GM18870 (cell line): Measurements from ENCODE around the gene RGPD6.
"Not testable (repeated sequence)": the region's sequence is repeated elsewhere in the genome, so short reads cannot be mapped to it uniquely, and the experiment has no call there.

Experiments
- ATAC-seq: cut with Tn5 transposase; IDR thresholded peaks from one replicate; pipeline ENCODE4 v1.9.1; 2021; ENCODE audit warnings: moderate library complexity; ENCODE audit not compliant: unreplicated experiment

The RGPD6 gene

DNA sequence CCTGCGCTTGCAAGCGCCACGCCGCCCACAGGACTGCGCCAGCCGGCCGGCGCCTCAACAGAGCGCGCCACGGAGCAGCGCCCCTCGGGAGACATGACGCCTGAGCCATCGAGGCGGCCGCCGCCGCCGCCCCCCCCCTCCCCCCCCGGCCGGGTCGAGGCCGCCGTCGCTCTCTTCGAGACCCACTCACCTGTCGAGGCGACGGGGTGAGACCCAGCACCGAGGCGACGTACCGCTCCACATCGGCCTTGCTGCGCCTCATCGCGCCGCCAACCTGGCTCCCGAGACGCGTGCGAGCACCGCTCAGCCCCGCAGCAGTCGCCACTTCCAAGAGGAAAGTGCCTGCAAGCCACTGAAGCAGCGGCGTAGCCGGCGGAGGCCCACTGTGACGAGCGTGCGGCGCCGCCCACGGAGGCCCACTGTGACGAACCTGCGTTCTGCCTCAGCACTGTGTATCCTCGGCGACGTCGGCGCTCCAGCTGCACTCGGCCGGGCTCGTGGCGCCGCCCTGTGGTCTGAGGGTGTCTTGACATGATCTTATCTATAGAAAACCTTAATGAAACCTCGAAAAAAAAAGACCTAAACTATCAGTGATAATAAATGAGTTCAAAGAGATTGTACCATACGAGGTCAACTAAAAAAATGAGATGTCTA lies at the start of gene RGPD6:
Gene RGPD6, minus strand, starts transcription at position 460 of the 654 bp plus-strand sequence. Its CDS starts 198 bp downstream, at position 262.
- ATAC-seq = peak; percentile 93

- not testable (repeated sequence) for ATAC-seq
Observed at GRCh38 chr2:110619326-110619939, 42.4 kb upstream of the RGPD6 start.

DNA sequence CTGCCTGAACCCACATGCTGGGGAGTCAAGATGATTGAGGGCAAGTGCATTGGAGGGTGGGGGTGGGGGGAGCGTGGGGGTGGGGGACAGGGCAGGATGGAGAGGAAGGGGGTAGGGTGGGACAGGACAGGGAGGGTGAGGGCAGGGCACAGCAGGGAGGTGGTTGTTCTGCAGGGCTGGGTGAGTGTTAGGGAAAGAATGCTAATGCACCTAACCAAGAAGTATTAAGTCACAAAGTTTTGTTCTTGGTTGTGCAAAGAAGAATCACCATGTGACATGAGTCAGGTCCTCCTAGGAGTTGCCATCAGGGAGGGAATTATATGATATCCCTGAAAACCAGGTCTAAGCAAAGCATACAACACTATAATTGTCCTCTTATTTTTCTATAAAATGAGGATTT lies 36.9 kb upstream of the RGPD6 start:
- not testable (repeated sequence) for ATAC-seq

GRCh38 chr2:110610613-110611250 lies 33.7 kb upstream of the RGPD6 start:
- ATAC-seq = not testable (repeated sequence)

DNA sequence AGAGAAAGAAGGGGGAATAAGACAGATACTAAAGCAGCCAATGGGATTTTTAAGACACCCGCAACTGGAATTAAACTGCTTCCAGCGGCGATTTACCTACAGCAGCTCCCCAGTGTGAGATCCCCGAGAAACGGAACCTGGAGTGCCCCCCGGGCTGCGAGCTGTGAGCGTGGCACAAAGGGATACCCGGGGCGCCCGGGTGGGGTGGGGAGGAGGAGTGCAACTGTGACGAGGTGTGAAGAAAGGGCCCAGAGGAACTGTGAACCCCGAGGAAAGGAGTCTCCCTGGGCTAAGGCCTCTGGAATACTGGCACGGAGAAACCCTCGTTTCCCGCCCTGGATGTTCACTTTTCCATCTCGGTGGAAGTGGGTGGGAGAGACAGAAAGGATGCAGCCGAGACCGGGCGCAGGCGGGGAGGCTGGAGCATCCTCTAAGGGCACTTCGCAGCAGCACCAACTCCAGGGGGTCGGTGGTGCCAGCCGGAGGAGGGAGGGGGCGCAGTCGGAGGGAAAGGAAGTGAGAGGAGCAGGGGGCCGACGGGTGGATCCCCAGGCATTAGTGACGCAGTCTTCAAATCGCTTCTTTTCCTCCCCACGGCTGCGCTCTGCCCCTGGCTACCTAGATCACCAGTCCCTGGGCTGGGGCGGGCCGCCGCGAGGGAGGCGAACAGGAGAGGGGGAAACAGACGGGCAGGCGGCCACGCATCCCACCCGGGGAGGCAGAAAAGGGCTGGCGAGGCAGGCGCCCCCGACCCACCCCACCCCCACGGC lies 33.0 kb upstream of the RGPD6 start:
- ATAC-seq = not testable (repeated sequence)

DNA sequence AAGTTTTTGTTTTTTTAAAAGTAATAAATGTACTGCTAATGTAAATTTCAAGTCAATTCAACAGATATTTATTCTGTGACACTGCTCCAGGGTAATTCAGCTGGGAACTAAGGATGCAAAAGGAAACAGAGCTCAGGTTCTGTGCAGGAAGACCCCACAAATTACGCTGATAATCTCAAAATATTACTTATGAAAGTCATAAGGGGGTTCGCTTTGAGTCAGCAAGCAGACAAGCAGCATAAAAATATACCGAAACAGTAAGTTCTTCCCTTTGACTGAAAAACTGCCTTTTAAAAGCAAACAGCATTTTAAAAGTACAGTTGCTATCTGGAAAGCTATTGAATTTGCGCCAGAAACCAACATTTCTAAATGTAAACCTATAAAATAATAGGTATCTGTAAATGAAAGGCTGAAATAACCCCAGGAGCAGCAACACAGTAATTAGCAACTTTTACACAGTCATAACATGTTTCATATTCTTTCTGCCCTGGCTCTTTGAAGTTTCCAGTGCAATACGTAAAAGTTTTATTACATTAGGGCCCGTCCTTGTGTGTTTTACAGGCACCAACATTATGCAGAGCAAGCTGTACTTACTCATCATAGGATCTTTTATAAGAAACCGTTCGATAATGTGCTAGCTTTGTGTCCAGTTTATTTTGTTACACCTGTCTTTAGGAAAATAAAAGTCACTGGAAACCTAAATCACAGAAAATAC lies 31.9 kb upstream of the RGPD6 start:
- not testable (repeated sequence) for ATAC-seq

GRCh38 chr2:110605057-110605456 lies 28.0 kb upstream of the RGPD6 start:
- ATAC-seq = not testable (repeated sequence)

- ATAC-seq = not testable (repeated sequence)
Observed at GRCh38 chr2:110603917-110604591, 27.0 kb upstream of the RGPD6 start.

DNA sequence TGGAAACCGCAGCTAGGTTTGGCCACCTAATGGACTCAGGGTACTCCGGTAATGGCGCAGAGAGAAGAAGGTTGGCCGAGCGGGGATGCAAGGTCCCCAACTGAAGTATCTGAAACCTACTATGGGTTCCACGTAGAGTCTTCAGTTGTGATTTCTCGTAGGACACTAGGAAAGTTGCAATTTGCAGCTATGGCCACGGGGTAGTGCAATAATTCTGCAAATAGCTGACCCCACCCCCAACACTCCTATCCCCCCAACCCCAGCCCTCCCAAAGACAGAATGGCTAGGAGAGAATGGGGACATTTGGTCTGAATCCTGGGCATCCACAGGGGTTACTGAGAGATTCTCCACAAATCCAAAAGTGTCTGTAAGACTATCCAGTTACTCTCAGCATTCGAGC lies 25.1 kb upstream of the RGPD6 start:
- ATAC-seq = not testable (repeated sequence)

DNA sequence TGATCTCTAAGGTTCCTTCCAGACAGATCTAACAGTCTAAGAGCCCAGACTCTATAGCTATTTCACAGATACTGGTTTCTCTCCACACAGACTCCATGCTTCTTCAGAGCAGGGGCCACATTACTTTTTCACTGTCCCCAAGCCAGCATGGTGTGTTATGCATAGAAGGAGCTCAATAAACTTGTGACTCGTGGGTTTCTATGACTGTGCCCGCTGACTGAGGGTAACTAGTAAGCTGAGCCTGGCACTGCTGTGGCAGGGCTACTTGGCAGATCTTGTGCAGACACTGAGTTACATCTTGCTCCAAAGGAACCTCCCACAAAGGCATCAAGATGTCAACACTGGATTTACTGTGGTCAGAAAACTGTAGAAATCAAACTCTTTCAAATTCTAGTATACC lies 15.0 kb upstream of the RGPD6 start:
- not testable (repeated sequence) for ATAC-seq

DNA sequence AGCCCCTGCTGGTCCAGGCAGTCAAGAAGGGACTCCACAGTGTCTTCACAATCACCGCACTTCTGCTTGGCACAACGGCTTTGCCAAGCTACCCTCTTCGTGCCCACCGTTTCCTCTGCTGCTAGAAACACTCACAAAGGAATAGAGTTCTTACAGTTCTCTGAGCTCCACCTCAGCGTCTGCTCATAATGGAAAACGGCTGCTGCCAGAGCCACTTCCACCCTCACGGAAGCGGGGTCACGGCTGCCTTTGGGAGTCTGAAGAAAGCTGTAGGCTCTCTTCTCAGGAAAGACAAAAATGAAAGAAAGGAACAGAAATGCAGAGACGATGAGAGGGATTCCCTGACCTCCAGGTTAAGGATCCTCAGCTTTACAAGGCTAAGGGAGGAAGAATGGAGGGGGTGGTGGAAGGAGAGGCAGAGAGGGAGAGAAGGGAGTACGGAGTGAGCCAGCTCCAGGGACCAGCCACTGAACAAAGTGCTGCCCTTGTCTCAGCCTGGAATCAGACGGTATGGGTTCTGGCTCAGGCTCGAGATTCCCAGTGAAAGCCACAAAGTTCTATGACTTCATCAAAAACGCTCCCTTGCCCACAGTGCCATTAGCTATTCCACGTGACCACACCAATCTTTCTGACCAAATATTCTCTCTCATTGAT lies 12.8 kb upstream of the RGPD6 start:
- ATAC-seq = not testable (repeated sequence)

GRCh38 chr2:110588520-110588919 lies 11.5 kb upstream of the RGPD6 start:
- ATAC-seq = not testable (repeated sequence)

DNA sequence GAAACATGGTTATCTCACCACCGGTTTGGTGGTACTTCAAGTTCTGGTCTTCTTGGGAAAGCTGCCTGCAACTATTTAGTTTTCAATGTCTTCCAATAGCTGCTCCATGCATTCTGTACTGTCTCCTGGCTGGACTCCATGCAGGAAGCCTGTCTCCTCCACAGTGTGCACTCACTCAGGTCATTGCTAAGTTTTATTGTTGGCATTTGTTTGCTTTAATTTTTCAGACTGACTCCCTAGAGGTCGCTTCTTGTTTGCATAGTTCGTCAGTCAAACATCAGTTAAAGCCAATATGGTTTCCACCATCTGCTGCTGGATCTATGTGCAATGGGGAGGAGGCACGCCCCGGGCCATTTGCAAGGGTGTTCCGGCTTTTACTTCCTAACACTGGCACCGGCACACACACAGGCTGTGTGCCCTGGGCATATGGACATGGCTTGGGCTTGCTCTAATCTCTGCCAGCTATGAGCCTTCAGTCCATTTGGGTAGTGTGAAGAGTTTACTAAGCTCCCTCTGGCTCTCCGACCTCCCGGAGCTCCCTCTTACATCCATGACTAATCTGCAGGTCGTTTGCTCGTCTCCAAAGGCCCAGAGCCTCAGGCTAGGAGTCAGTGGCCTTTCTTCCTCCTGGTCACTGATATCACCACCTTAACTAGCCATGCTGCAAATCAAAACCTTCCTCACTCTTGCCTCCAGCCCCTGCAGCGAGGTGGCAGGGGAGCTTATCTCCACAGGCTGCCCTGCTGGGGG lies 2.4 kb upstream of the RGPD6 start:
- not testable (repeated sequence) for ATAC-seq

- ATAC-seq = peak; percentile 56
Observed at GRCh38 chr2:110578429-110578828, 1.4 kb upstream of the RGPD6 start.

- peak; percentile 64 for ATAC-seq
Observed at GRCh38 chr2:110499755-110500377, 77.2 kb downstream of the RGPD6 start.

GRCh38 chr2:110496027-110496426 lies 81.0 kb downstream of the RGPD6 start:
- not testable (repeated sequence) for ATAC-seq

- ATAC-seq = not testable (repeated sequence)
Observed at GRCh38 chr2:110494488-110494887, 82.5 kb downstream of the RGPD6 start.

GRCh38 chr2:110488991-110489390 lies 88.0 kb downstream of the RGPD6 start:
- not testable (repeated sequence) for ATAC-seq
